OCI-LY3 (cell line): ENCODE data around the gene RPGRIP1L.

ENCODE experiments used
- H2AFZ ChIP-seq: fragments of 200-600, 300-600 bp; shearing (Covaris generic); 2 replicates; pipeline ENCODE4 v1.6.0; 2014; ENCODE audit warnings: antibody characterized with exemption, low read depth, low read length
- H3K27ac ChIP-seq: fragments of 200-600, 300-600 bp; sonication (generic); 2 replicates; pipeline ENCODE4 v1.5.1; 2014; ENCODE audit warnings: mild to moderate bottlenecking, low read length, moderate library complexity, mixed read lengths
- H3K27me3 ChIP-seq: fragments of 200-600, 300-600 bp; sonication (generic); 2 replicates; pipeline ENCODE4 v1.6.1; 2014; ENCODE audit warnings: low read depth, low read length, mixed read lengths
- H3K36me3 ChIP-seq: fragments of 200-600, 300-600 bp; sonication (generic); replicated peaks from 2 replicates; pipeline ENCODE3; 2014; ENCODE audit warnings: low read depth, low read length, mixed read lengths
- H3K4me1 ChIP-seq: fragments of 300-600, 200-600 bp; sonication (generic); 2 replicates; pipeline ENCODE4 v1.6.1; 2014; ENCODE audit warnings: low read length, mixed read lengths
- H3K4me2 ChIP-seq: fragments of 200-600, 300-600 bp; sonication (generic); 2 replicates; pipeline ENCODE4 v1.6.1; 2014; ENCODE audit warnings: low read length, mixed read lengths
- H3K4me3 ChIP-seq: fragments of 300-600, 200-600 bp; sonication (generic); 2 replicates; pipeline ENCODE4 v1.5.1; 2014; ENCODE audit warnings: antibody characterized with exemption, mild to moderate bottlenecking, low read length, moderate library complexity
- H3K79me2 ChIP-seq: fragments of 300-600, 200-600 bp; shearing (Covaris generic); 2 replicates; pipeline ENCODE4 v1.6.1; 2014; ENCODE audit warnings: mild to moderate bottlenecking, low read length, mixed read lengths
- H3K9ac ChIP-seq: fragments of 300-600, 200-600 bp; shearing (Covaris generic); 2 replicates; pipeline ENCODE4 v1.6.0; 2014; ENCODE audit warnings: mild to moderate bottlenecking, low read length, moderate library complexity
- H3K9me3 ChIP-seq: fragments of 200-600, 300-600 bp; shearing (Covaris generic); 2 replicates; pipeline ENCODE4 v1.6.1; 2014; ENCODE audit warnings: low read length, mixed read lengths; ENCODE audit not compliant: insufficient read depth
- H4K20me1 ChIP-seq: fragments of 200-600, 300-600 bp; sonication (generic); 2 replicates; pipeline ENCODE4 v1.6.1; 2016; ENCODE audit warnings: low read length, mixed read lengths; ENCODE audit not compliant: insufficient read depth
- EZH2phosphoT487 ChIP-seq: fragments of 200-600 bp; shearing (Covaris generic); IDR thresholded peaks from 2 replicates; pipeline ENCODE4 v1.6.1; 2018; ENCODE audit warnings: antibody characterized with exemption, mixed run types, low read depth
- TF ChIP-seq, protein P1 (sequence below): fragments of 200-600, 300-600 bp; sonication (generic); IDR thresholded peaks from 2 replicates; pipeline ENCODE4 v1.5.1; 2014; ENCODE audit warnings: antibody characterized with exemption, low read length, low read depth

RPGRIP1L gene

DNA sequence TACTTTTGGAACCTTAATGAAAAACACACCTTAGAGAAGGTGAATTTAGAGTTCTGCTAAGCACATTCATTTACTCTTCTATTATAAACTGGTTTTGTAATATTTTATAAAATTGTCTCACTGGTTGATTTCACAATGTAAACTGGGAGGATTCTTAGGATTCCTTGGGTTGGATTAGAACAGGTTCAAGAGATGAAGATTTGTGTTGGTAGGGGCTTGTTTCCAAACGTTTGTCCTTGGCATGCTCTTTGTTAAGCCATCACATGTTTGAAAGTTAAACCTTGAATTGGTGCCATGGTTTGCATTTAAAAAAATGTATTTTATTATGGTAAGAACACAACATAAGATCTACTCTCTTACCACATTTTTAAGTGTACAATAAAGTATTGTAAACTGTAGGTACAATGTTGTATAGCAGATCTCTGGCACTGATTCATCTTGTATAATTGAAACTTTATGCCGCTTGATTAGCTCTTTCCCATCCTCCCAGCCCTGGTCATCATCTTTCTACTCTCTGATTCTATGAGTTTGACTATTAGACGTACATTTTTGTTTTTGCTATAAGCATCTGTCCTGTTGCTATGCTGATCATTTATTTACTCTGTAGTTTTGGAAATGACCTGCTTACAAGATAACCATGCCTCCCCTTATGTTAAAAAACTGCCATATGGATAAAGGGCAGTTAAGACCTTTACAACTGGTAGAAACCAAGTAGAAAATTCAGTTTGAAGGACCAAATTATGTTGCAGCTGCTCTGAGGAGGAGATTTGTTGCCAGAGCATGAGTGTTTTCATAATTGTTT, 9.9 kb upstream of the RPGRIP1L start:
- Histone ChIP-seq H3K27ac (no peak overlapping the region), H3K9ac (no peak overlapping the region), H3K4me1 (no peaks in the 10 kb centered on the region), H3K4me2 (no peak overlapping the region), H3K36me3 (no peaks in the 10 kb centered on the region), H3K4me3 (no peak overlapping the region), H4K20me1 (no peaks in the 10 kb centered on the region), H3K79me2 (peaks cover 44% of the 10 kb centered on the region), H2AFZ (no peak overlapping the region), H3K27me3 (no peaks in the 10 kb centered on the region), H3K9me3 (no peaks in the 10 kb centered on the region)
- TF ChIP-seq EZH2phosphoT487, result no peak
- TF ChIP-seq, protein P1, sequence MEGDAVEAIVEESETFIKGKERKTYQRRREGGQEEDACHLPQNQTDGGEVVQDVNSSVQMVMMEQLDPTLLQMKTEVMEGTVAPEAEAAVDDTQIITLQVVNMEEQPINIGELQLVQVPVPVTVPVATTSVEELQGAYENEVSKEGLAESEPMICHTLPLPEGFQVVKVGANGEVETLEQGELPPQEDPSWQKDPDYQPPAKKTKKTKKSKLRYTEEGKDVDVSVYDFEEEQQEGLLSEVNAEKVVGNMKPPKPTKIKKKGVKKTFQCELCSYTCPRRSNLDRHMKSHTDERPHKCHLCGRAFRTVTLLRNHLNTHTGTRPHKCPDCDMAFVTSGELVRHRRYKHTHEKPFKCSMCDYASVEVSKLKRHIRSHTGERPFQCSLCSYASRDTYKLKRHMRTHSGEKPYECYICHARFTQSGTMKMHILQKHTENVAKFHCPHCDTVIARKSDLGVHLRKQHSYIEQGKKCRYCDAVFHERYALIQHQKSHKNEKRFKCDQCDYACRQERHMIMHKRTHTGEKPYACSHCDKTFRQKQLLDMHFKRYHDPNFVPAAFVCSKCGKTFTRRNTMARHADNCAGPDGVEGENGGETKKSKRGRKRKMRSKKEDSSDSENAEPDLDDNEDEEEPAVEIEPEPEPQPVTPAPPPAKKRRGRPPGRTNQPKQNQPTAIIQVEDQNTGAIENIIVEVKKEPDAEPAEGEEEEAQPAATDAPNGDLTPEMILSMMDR, result no peak

GRCh38 chr16:53712065-53712464, 8.4 kb upstream of the RPGRIP1L start:
- Histone ChIP-seq H3K79me2 (peaks cover 54% of the 10 kb centered on the region), H3K27ac (no peak overlapping the region), H3K4me2 (no peak overlapping the region), H3K9me3 (no peaks in the 10 kb centered on the region), H3K9ac (no peak overlapping the region), H3K36me3 (no peaks in the 10 kb centered on the region), H2AFZ (no peak overlapping the region), H3K4me3 (no peak overlapping the region), H4K20me1 (no peaks in the 10 kb centered on the region), H3K4me1 (no peaks in the 10 kb centered on the region), H3K27me3 (no peaks in the 10 kb centered on the region)
- TF ChIP-seq, protein P1, result no peak
- TF ChIP-seq EZH2phosphoT487, result no peak

GRCh38 chr16:53711390-53711789, 7.7 kb upstream of the RPGRIP1L start:
- Histone ChIP-seq H3K9ac (no peak overlapping the region), H3K4me3 (no peak overlapping the region), H3K9me3 (no peaks in the 10 kb centered on the region), H4K20me1 (no peaks in the 10 kb centered on the region), H2AFZ (no peak overlapping the region), H3K36me3 (no peaks in the 10 kb centered on the region), H3K79me2 (peaks cover 60% of the 10 kb centered on the region), H3K4me1 (no peaks in the 10 kb centered on the region), H3K4me2 (no peak overlapping the region), H3K27ac (no peak overlapping the region), H3K27me3 (no peaks in the 10 kb centered on the region)
- TF ChIP-seq, protein P1, result no peak
- TF ChIP-seq EZH2phosphoT487, result no peak

DNA sequence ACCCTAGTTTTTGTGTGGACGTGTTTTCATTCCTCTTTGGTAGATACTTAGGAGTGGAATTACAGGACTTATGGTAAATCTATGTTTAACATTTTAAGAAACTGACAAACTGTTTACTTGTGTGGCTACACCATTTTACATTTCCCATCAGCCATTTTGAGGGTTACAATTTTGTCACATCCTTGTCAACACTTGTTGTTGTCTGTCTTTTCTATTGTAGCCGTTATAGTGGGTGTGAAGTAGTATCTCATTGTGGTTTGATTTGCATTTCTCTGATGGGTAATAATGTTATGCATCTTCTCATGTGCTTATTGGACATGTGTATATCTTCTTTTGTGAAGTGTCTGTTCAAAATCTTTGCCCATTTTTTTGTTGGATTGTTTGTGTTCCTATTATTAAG, 4.8 kb upstream of the RPGRIP1L start:
- Histone ChIP-seq H3K79me2 (peaks cover 54% of the 10 kb centered on the region), H3K4me2 (no peak overlapping the region), H3K4me1 (peaks cover 8% of the 10 kb centered on the region), H3K9ac (no peak overlapping the region), H2AFZ (no peak overlapping the region), H3K27ac (no peak overlapping the region), H3K27me3 (no peaks in the 10 kb centered on the region), H3K36me3 (no peaks in the 10 kb centered on the region), H4K20me1 (no peaks in the 10 kb centered on the region), H3K9me3 (no peaks in the 10 kb centered on the region), H3K4me3 (no peak overlapping the region)
- TF ChIP-seq, protein P1, result no peak
- no peak for TF ChIP-seq EZH2phosphoT487
